NCI-H226 (cell line): ENCODE results near the gene MR1.
A peak's percentile ranks its signal among the peaks of the same experiment; 100 is the strongest.

ENCODE experiments used
- DNase-seq: peaks from one replicate; pipeline ENCODE4 v3.0.0-alpha.2; 2015

The MR1 gene

DNA sequence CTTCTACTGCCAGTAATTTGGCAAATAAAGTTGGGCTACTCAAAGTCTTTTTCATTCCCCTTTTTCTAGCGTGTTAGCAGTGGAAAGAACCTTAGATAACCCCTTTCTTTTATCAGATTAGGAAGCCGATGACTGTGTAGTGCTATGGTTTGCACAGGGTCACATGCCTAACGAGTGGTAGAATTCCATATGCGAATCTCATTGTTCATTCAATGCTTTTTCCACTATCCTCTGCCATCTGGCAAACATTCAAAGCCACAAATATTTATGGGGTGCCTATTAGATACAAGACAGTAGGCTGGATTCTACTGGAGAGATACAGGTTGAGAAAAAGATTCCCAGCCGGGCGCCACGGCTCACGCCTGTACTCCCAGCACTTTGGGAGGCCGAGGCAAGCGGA is 39.9 kb downstream of the MR1 start:
- DNase-seq, result peak; percentile 99

DNA sequence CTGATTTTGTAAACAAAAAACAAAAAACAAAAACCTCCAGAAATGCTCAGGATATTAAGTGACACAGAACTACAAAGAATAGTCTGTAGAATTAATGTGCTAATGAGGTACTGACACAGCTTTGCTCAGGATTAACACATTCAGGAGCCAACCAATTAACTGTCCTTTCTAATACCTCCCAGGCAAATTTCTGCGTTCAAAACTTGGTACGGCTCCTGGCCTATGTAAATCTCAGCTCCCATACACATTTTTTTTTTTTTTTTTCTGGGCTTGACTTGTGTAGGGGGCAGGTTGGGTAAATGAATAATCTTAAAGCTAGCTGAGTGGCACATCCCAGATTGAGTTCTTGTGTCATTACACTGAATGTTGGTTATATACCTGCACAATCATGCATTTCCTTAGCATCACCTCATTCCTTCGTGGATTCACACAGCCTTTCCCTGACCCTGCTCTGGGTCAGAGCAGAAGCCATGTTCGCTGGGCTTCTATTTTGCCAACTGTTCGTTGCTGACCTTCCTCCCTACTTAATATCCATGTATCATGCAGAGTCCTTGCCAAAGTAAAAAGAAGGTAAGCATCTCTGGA is 42.1 kb downstream of the MR1 start:
- DNase-seq, result peak; percentile 67

DNA sequence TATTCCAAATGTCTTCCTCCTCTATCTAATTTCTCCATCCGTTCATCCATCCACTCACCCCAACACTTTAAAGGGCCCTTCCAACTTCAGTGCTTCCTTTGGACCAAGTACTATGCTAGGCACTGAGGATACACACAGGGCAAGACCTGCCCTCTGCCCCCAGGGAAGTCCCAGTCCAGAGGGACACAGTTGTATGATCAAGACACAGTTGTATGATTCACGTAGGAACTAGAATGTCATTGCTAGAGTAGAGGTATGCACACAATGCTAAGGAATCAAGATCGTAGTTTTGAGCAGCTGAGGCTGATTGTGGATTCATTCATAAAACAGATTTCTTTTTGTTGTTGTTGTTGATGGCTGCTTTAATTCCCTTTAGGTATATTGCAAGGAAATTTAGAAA is 43.1 kb downstream of the MR1 start:
- DNase-seq, result no peak

GRCh38 chr1:181077576-181078242 is 43.9 kb downstream of the MR1 start:
- DNase-seq, result peak; percentile 58

GRCh38 chr1:181079382-181079781 is 45.6 kb downstream of the MR1 start:
- DNase-seq, result no peak

DNA sequence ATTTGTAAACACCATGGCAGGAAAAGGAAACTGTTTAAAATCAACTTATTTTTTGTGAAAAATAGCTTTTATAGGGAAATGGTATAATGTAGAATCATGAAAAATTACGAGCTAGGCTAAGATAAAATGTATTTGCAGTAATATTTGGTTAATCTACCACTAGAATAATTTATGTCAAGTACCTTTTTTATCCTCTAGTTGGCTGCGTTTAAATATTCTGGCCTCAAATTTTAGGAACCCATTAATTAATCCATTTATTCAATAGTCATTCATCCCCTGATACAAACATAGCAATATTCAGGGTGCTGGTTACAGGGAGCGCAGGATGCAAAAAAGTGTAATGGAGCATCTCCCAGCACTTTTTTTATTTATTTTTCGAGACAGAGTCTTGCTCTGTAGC is 46.1 kb downstream of the MR1 start:
- no peak for DNase-seq

DNA sequence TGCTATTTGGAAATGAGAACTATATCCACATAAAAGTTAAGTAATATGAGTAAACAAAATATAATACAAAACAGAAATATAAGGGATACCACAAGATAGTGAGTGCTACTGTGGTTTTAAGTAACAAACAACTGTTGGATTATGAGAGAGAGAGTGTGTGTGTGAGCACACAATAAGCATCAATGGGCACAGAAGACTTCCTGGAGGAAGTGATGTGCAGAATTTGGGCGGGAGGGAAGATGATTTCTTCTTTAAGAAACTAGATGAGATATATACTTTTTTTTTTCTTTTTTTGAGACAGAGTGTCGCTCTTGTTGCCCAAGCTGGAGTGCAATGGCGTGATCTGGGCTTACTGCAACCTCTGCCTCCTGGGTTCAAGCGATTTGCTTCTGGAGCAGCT is 46.8 kb downstream of the MR1 start:
- no peak for DNase-seq

DNA sequence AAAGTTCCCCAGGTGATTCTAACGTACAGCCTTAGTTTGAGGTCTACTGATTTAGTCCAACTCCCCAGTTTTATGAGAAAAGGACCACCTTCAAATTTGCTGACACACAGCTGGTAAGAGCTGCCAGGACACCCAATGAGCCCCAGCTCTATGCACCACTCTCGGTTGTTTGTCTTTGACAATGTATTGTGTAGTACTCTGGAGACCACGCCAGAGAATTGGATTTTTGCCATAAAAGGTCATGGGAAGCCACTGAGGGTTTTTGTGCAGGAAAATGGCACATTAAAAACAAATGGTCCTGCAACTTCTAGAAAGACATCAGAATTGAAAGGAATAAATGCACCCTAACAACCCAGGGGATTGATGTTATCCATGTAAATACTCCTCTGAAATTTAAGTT is 47.6 kb downstream of the MR1 start:
- DNase-seq, result no peak

- peak; percentile 55 for DNase-seq
Observed at GRCh38 chr1:181083842-181084605, 50.2 kb downstream of the MR1 start.

DNA sequence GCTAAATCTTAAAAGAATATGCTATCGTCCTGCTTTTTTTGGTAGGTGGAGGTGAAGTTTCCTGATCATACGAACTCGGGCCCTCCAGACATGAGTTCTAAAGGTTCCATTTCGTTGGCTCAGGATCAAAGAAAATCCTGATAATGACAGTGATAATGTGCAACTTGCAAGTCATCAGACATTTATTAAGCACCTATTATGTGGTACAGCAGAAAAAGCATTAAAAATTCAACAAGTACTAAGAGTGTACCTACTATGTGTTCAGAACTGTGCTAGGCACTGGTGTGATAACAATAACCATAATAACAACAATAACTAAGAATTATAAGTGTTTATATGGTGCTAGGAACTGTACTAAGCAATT is 50.8 kb downstream of the MR1 start:
- no peak for DNase-seq

DNA sequence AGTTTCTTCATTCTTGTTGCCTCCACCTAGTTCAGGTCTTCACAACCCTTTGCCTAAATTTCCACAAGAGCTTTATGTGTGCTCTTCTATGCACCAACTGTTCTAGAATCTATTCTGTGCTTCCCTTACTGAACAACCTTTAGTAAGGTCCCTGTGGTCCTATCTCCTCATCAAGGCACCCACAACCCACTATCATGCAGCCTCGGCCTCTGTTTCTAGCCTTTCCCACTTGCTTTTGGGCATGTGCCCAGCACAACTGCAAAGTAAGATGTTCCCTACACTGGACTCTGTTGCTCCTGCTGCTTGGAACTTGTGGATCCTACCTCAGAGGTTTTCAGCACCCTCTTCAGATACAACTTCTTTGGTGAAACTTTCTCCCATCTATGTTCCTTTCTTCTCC is 52.3 kb downstream of the MR1 start:
- DNase-seq, result no peak

DNA sequence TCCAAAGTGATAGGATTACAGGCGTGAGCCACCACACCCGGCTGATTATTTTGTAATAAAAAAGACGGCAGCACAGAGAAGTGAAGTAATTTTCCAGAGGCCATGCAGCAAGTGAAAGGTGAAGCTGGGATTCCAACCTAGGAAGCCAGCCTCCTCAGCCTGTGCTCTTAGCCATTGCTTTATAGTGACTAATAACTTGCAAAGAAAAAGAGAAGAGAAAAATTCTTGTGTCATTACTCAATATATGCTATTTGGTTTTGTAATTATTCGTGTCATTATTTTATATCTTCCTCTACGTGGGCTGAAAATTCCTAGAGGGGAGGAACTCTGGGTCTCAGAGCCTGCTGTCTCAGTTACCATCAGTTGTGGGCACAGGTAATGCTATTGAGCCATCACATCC is 53.1 kb downstream of the MR1 start:
- DNase-seq, result peak; percentile 85

- DNase-seq, result peak; percentile 40
Observed at GRCh38 chr1:181087400-181087901, 53.7 kb downstream of the MR1 start.

GRCh38 chr1:181088079-181089016 is 54.6 kb downstream of the MR1 start, which contains the start of gene IER5:
Gene IER5, plus strand, starts transcription at chr1:181088700. Its CDS starts 203 bp downstream, at chr1:181088903.
- peak; percentile 97 for DNase-seq

DNA sequence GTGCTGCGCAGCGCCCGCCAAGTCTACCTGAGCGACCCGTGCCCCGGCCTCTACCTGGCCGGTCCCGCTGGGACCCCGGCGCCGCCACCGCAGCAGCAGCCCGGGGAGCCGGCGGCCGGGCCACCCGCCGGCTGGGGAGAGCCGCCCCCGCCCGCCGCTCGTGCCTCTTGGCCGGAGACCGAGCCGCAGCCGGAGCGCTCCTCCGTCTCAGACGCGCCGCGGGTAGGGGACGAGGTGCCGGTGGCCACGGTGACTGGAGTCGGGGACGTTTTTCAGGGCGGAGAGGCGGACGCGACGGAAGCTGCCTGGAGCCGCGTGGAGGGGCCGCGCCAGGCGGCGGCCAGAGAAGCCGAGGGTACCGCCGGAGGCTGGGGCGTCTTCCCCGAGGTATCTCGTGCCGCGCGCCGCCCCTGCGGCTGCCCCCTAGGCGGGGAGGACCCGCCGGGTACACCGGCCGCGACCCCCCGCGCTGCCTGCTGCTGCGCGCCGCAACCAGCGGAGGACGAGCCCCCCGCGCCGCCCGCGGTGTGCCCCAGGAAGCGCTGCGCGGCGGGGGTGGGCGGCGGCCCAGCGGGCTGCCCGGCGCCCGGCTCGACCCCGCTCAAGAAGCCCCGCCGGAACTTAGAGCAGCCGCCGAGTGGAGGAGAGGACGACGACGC is 55.4 kb downstream of the MR1 start:
- DNase-seq, result no peak

- peak; percentile 78 for DNase-seq
Observed at GRCh38 chr1:181089676-181090544, 56.1 kb downstream of the MR1 start.

DNA sequence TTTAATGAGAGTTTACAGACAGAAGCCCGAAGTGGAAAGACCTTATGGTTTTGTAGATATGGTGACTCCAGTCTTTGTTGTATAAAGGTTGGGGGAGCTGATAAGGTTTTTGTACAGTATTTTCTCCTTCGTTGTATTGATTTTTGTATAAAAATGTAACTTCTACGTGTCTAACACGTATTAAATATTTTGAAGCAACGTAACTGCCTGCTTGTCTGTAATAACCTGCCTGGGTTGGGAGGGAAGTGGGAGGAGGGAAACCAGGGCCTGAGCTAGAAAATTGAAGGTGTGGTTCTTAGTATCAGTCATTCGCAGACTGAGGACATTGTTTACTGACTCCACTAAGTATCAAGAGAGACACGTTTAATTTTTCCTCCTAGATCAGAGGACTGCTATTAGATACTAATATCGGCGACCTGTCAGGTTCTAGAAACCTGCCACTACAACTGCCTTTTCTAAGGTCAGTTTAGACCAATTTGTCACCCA is 56.9 kb downstream of the MR1 start:
- DNase-seq, result no peak

DNA sequence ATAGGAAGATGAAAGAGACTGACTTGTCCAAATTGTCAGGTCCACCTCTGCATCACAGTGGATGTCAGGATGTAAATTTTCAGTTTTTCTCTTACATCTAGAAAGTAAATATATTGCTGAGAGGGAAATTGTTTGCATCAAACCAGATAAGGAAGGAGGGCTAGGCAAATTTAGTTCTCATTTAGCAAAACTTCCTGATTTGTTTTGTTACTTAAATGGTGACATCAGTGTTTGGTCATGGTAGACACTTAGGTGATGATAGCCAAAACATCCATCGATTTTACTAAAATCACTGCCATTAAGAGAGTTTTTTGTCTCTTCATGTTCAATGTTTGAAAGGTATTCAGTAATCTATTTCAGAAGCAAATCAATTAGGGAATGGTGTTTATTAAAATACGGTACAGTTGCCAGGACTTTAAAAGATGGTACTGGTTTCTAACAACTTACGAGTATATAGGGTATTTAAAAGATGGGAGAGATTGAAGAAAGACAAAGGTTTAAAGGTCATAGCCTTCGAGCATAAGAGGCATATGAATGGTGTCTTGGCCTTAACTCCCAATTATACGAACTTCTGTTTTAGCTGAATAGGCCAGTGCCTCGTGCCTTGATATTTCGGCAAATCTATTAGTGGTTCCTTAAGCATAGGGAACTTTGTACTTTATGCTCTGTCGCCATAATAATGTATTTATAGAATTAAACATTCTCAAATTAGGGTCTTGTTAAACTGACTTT is 57.7 kb downstream of the MR1 start:
- no peak for DNase-seq

DNA sequence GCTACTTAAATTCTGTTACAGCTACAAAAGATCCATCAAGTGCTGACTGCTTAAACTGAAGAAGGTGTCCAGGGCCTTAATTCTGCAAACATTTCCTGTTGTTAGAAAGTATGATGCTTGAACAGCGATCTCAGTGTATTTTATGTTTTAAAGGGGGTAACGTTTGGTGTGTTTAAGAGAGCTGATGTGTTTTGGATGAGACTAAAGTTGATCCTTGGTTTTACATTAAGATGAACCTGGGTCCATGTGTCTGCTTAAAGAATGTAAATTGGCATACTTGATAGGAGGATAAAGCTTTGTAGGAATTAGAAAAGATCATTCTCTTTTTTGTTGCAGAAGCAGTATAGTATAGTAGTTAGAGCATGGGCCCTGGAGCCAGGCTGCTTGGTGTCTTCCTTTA is 58.3 kb downstream of the MR1 start:
- DNase-seq, result no peak

GRCh38 chr1:181092883-181093458 is 59.2 kb downstream of the MR1 start:
- no peak for DNase-seq
